GM12872 (cell line): ENCODE data around the gene SHC3.

Experiments used
- TF ChIP-seq, protein P1 (sequence below): IDR thresholded peaks from 3 replicates; pipeline ENCODE4 v1.5.1; 2011; ENCODE audit warnings: low read depth, mild to moderate bottlenecking, low read length, moderate library complexity; ENCODE audit not compliant: insufficient read depth

The SHC3 gene

GRCh38 chr9:89022001-89022759 is 156.4 kb downstream of the SHC3 start:
- TF ChIP-seq, protein P1, sequence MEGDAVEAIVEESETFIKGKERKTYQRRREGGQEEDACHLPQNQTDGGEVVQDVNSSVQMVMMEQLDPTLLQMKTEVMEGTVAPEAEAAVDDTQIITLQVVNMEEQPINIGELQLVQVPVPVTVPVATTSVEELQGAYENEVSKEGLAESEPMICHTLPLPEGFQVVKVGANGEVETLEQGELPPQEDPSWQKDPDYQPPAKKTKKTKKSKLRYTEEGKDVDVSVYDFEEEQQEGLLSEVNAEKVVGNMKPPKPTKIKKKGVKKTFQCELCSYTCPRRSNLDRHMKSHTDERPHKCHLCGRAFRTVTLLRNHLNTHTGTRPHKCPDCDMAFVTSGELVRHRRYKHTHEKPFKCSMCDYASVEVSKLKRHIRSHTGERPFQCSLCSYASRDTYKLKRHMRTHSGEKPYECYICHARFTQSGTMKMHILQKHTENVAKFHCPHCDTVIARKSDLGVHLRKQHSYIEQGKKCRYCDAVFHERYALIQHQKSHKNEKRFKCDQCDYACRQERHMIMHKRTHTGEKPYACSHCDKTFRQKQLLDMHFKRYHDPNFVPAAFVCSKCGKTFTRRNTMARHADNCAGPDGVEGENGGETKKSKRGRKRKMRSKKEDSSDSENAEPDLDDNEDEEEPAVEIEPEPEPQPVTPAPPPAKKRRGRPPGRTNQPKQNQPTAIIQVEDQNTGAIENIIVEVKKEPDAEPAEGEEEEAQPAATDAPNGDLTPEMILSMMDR = no peak

DNA sequence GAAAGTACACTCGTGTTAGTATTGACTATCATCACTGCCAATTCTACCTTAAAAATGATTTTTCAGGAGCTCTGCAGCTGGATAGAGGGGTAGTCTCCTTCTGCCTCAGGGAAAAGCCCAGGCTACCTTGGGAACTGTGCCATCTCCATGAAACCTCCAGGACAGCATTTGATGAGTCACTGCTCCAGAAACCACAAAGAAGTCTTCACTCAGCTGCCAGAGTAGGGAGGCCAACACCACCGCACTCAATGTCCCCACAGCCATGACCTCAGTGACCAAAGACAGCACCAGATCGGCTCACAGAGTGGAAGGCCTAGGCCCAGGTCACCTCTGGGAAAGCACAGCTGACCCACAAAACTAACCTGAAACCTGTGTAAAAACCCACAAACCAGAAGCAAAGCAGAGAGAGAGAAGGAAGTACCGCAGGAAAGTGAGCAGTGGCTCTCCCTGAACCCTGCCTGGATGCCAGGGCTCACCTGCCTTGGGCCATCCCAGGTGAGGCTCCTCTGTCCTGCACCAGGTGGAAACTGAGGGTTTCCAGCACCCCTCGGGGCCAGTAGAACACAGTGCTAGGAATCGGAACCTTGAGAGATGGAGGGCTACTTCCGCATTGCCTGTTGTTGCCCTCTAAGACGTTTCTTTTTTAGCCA is 157.3 kb downstream of the SHC3 start:
- TF ChIP-seq, protein P1 = no peak

GRCh38 chr9:89020754-89021153 is 157.9 kb downstream of the SHC3 start:
- TF ChIP-seq, protein P1 = no peak

DNA sequence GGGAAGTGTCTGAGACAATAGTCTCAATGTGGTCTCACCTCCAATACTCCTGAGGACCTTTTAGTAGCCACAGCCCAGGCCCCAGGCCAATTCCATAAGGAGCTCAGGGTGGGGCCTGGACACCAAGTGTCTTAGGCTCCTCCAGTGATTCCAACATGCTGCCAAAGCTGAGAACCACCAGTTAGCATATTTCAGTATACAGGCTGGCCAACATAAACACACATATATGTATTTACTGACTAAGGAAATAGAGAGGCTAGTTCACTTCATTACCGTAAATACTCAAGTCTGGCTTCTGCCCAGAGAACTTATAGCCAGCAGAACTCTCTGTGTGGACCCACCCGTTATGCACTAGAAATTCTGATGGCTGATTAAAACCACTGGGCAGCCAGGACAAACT is 163.3 kb downstream of the SHC3 start:
- TF ChIP-seq, protein P1 = no peak

DNA sequence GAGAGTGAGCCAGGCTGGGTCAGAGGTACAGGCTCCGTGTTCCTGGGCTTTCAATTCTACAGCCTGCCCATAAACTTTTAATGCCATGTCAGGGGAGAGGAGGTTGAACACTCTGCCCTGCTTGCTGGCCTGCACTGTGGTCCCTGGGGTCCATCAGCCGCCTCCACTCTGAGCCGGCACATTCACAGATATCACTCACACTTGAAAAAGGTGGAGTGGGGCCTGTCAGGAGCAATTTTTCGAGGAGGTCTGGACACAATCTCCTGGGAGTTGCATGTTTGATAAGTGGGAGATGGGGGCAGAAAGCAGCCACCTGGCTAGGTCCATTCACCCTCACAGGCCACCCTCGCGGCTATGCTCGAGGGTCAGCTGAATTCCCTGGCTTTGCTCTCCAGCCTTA is 164.5 kb downstream of the SHC3 start:
- TF ChIP-seq, protein P1 = no peak

- TF ChIP-seq, protein P1 = no peak
Measured at GRCh38 chr9:89013660-89014059, 165.0 kb downstream of the SHC3 start.

- TF ChIP-seq, protein P1 = no peak
Measured at GRCh38 chr9:89012294-89013042, 166.2 kb downstream of the SHC3 start.
